Transverse colon (tissue), 4 donors: Measurements from ENCODE around the gene POLK. TPM values are rescaled to one million over a fixed set of nuclear protein-coding genes. Genes with fewer than 3 reads are reported as not detected.

Experiments
- DNase-seq: peaks from one replicate; pipeline ENCODE4 v3.0.0-alpha.2; 2019
- H3K27ac ChIP-seq, 4 donors: fragments of 200-600 bp; sonication (generic); 2 replicates each; pipeline ENCODE4 v1.5.1; 2016 to 2018; ENCODE audit warnings: inconsistent platforms in 4 of 4
- H3K27me3 ChIP-seq: fragments of 200-600 bp; sonication (generic); 2 replicates; pipeline ENCODE4 v1.5.1; 2017; ENCODE audit warnings: inconsistent platforms
- H3K36me3 ChIP-seq, 4 donors: fragments of 200-600 bp; sonication (generic); 2 replicates each; pipeline ENCODE4 v1.5.1; 2017 to 2019; ENCODE audit warnings: inconsistent platforms in 4 of 4
- H3K4me1 ChIP-seq, 4 donors: fragments of 200-600 bp; sonication (generic); 2 replicates each; pipeline ENCODE4 v1.5.1; 2017 to 2020; ENCODE audit warnings: inconsistent platforms in 4 of 4
- H3K4me3 ChIP-seq, 4 donors: fragments of 200-600 bp; sonication (generic); 1 replicate in 1 of 4; 2 replicates in 3 of 4; pipeline versions ENCODE4 v1.5.1 to v1.6.1; 2017 to 2019; ENCODE audit warnings: inconsistent platforms in 4 of 4
- H3K9me3 ChIP-seq, 2 donors: fragments of 200-600 bp; sonication (generic); 2 replicates each; pipeline ENCODE4 v1.5.1; 2017 to 2019; ENCODE audit warnings: inconsistent platforms in 2 of 2
- EP300 ChIP-seq: sonication (generic); formaldehyde crosslinking; IDR thresholded peaks from one replicate; pipeline ENCODE4 v1.6.1; 2017; ENCODE audit warnings: antibody characterized with exemption, low read depth
- POLR2A ChIP-seq: fragments of 450-650 bp; IDR thresholded peaks from one replicate; pipeline ENCODE4 v1.6.1; 2016; ENCODE audit warnings: antibody characterized with exemption, mild to moderate bottlenecking, moderate library complexity
- POLR2AphosphoS5 ChIP-seq, 3 donors: sonication (generic); formaldehyde crosslinking; IDR thresholded peaks; one replicate each; pipeline ENCODE4 v1.6.1; 2016; ENCODE audit warnings: antibody characterized with exemption in 3 of 3
- WGBS, 2 donors: methylation state at CpG; one replicate each; pipeline ENCODE4 v1.1.5; 2018; ENCODE audit warnings: low coverage in 1 of 2; 5-methylcytosine and 5-hydroxymethylcytosine counted together
- in situ Hi-C, 4 donors: fragments of 200-750 bp; cut with MboI; loops; one replicate each; pipeline versions ENCODE4 v1.15.0 to v1.15.1; 2017; ENCODE audit warnings: low sequenced_read_pairs in 3 of 4, low pct_ligation_motif_present in 1 of 4, low pct_unique_long_range_greater_than_20kb in 1 of 4
- intact Hi-C: fragments of 100-400 bp; cut with DNase I; formaldehyde crosslinking; loops from one replicate; pipeline ENCODE4 v1.15.1; 2023; ENCODE audit warnings: low total_unique reads
- total RNA-seq, 4 donors: library from RNA; depleted of rRNA; stranded (reverse); fragments of >200 nt; gene quantifications; one replicate each; pipeline ENCODE4 v1.1.0, GENCODE V29; 2016
- TF ChIP-seq, protein P1 (sequence below), 5 experiments: fragments of 200-600 bp in 3 of 5; fragments of 450-650 bp in 2 of 5; sonication (generic) in 3 of 5; IDR thresholded peaks; 1 replicate in 2 of 5; 2 replicates in 3 of 5; pipeline ENCODE4 v1.5.1; 2016 to 2017; ENCODE audit warnings: antibody characterized with exemption in 5 of 5, inconsistent platforms in 3 of 5, mild to moderate bottlenecking in 2 of 5, moderate library complexity in 1 of 5

Gene POLK
- total RNA-seq, 4 donors from 2014 or later, result 5.4 to 30.2 (median 18.5) TPM

DNA sequence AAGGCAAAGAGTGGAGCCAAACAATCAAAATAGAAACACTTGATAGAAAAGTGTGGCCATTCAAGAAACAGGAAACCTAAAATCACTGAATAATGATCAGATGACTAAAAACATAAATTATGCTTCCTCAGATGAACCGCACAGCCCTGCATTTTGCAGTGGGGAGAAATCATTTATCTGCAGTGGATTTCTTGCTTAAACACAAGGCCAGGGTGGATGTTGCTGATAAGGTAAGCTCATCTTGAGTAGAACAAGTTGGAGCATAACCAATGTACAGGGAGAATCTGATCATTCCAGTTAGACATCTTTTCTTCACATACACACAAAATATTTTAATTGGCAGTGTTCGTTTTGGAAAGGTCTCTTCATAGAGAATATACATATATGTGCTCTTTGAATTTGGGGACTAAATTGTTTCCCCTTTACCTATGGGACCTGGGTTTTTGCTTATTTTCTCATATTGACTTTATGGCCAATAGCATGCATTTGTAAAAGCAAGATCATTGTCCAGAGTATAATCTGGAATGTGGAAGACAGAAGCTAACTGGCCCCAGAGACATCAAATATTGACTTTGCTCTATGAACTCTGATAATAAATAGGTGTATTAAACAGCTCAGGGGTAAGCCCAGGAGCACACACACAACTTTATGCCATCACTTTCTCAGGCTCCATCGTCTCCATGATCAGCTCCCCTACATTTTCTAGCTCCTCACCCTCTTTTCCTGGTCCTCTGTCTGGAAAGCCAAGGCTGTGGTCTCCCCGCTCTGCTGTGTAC, 108.7 kb downstream of the POLK start:
- intact Hi-C loops (no loop called here), in situ Hi-C loops (no loop called here)
- Histone ChIP-seq H3K4me3 (no peak overlapping the region), H3K27ac (no peak overlapping the region), H3K4me1 (peaks cover 0 to 50% (median 34%) of the 10 kb centered on the region in 4 donors), H3K36me3 (no peaks in the 10 kb centered on the region), H3K27me3 (no peaks in the 10 kb centered on the region), H3K9me3 (no peaks in the 10 kb centered on the region)
- 67 to 69% methylated on average over 3 to 4 of the region's 4 CpGs for WGBS, 2 donors
- no peak for DNase-seq
- TF ChIP-seq POLR2A, result no peak
- no peak for TF ChIP-seq POLR2AphosphoS5 (IDR thresholded peaks at IDR 0.05)
- TF ChIP-seq EP300, result no peak
- TF ChIP-seq, protein P1, sequence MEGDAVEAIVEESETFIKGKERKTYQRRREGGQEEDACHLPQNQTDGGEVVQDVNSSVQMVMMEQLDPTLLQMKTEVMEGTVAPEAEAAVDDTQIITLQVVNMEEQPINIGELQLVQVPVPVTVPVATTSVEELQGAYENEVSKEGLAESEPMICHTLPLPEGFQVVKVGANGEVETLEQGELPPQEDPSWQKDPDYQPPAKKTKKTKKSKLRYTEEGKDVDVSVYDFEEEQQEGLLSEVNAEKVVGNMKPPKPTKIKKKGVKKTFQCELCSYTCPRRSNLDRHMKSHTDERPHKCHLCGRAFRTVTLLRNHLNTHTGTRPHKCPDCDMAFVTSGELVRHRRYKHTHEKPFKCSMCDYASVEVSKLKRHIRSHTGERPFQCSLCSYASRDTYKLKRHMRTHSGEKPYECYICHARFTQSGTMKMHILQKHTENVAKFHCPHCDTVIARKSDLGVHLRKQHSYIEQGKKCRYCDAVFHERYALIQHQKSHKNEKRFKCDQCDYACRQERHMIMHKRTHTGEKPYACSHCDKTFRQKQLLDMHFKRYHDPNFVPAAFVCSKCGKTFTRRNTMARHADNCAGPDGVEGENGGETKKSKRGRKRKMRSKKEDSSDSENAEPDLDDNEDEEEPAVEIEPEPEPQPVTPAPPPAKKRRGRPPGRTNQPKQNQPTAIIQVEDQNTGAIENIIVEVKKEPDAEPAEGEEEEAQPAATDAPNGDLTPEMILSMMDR (IDR thresholded peaks at IDR 0.05), result no peak

DNA sequence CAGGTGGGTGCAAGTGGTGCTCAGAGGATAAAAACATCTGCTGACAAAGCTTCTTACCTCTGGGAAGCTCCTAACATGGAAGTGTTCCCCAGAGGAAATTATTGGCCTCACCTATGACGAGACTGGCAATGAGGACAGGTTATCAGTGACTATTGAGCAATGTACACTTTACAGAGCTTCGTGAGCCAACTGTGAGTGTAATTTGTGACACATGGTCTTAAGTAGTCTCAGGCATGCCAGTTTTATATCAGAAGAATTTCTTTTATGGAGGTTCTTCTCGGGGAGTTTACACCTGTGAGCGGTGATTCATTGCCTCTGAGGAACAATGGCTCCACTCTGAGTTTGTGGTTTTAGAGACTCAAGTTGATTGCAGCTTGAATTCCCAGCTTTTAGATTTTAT, 110.9 kb downstream of the POLK start:
- Histone ChIP-seq H3K4me3 (peak overlapping the region in 1 of 4 donors; percentile 17), H3K9me3 (no peaks in the 10 kb centered on the region), H3K27ac (peak overlapping the region; percentile 77 to 81 (median 78)), H3K36me3 (no peaks in the 10 kb centered on the region), H3K4me1 (peaks cover 0 to 35% (median 21%) of the 10 kb centered on the region in 4 donors), H3K27me3 (no peaks in the 10 kb centered on the region)
- intact Hi-C loops (no loop called here), in situ Hi-C loops (no loop called here)
- TF ChIP-seq POLR2A (peak; percentile 26), POLR2AphosphoS5 (IDR thresholded peaks at IDR 0.05) (peak in 2 of 3 donors; percentile 30 to 58), EP300 (no peak)
- TF ChIP-seq, protein P1 (IDR thresholded peaks at IDR 0.05), result no peak
- DNase-seq, result peak; percentile 38
- WGBS, 2 donors, result 48 to 83% methylated on average over 2 to 4 of the region's 4 CpGs

DNA sequence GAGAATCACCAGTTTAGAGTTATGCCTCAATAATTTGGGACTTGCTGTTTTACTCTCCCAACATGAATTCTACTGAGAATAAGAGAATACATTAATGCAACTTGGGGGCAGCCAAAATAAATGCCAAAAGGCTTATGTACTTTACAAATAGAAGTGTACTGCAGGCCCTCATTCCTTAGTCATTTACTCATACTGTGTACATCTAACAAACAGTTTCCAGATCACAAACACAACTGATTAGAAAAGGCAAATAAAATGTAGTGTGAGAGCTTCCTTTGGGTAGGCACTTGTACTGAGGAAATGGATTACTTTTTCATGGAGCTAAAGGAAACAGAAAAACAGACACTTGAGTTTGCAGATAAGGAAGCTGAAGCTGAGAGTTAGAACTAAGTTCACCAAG, 112.2 kb downstream of the POLK start:
- H3K4me1 ChIP-seq, result peaks cover 0 to 29% (median 15%) of the 10 kb centered on the region in 4 donors
- intact Hi-C loops, result no loop called here
- H3K36me3 ChIP-seq, result no peaks in the 10 kb centered on the region
- no peaks in the 10 kb centered on the region for H3K27me3 ChIP-seq
- in situ Hi-C loops, result no loop called here
- no peak overlapping the region for H3K4me3 ChIP-seq
- no peak for DNase-seq
- no peaks in the 10 kb centered on the region for H3K9me3 ChIP-seq
- TF ChIP-seq, protein P1 (IDR thresholded peaks at IDR 0.05), result no peak
- no peak for TF ChIP-seq POLR2A
- no peak for TF ChIP-seq POLR2AphosphoS5 (IDR thresholded peaks at IDR 0.05)
- no peak for TF ChIP-seq EP300
- H3K27ac ChIP-seq, result peak overlapping the region; percentile 13 to 81 (median 78)

DNA sequence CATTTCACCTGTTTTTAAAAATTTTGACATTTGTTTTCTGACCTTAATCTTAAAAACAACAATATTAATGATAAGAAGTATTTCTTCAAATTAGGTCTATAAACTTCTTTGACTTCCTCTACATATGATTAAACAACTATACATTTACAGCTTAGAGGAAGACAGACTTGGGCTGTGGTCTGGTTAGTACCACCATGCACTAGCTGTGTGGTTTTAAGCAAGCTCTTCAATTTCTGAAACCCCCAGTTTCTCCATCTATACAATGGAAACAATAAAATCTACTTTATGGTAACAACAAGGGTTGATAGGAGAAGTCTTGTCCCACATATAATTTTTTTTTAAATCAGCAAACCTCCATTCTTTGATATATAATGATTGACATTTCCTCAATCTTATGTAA, 115.3 kb downstream of the POLK start:
- no peaks in the 10 kb centered on the region for H3K9me3 ChIP-seq
- H3K4me3 ChIP-seq, result no peak overlapping the region
- peaks cover 0 to 17% (median 8%) of the 10 kb centered on the region in 4 donors for H3K4me1 ChIP-seq
- no peak for DNase-seq
- TF ChIP-seq POLR2A, result no peak
- no peaks in the 10 kb centered on the region for H3K36me3 ChIP-seq
- H3K27ac ChIP-seq, result no peak overlapping the region
- intact Hi-C loops, result no loop called here
- in situ Hi-C loops, result no loop called here
- H3K27me3 ChIP-seq, result no peaks in the 10 kb centered on the region

DNA sequence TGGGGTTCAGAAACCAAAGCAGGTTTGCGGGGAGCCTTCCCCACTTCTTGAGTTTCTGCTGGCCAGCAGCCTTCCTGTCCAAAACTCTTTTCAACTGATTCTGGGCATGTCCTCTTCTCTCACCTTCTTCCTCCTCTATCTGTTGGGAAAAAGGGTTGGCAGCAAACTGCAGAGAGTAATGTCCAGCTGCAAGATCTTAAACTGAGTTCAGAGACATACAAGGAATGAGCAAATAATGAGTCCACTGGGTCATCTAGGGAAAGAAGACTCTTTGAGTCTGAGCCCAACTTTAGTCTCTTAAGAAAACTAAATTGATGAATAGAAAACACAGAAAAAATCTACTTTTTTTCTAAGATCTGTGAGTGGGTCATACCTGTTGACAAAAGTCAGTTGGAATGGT, 116.1 kb downstream of the POLK start:
- Histone ChIP-seq H3K36me3 (no peaks in the 10 kb centered on the region), H3K4me3 (no peak overlapping the region), H3K27me3 (no peaks in the 10 kb centered on the region), H3K27ac (no peak overlapping the region), H3K9me3 (no peaks in the 10 kb centered on the region), H3K4me1 (peaks cover 0 to 12% (median 4%) of the 10 kb centered on the region in 4 donors)
- intact Hi-C loops, result no loop called here
- TF ChIP-seq, protein P1 (IDR thresholded peaks at IDR 0.05), result no peak
- no peak for TF ChIP-seq EP300
- in situ Hi-C loops, result no loop called here
- WGBS, 2 donors, result 83 to 100% methylated on average over 1 of the region's 1 CpG
- no peak for DNase-seq
